ENCODE data around the gene AFTPH. TPM values are rescaled to one million over a fixed set of nuclear protein-coding genes. Genes with fewer than 3 reads are reported as not detected.
A peak's percentile ranks its signal among the peaks of the same experiment; 100 is the strongest.

The AFTPH gene
- polyA plus RNA-seq, 6 donors from 2014 or later, result 48.2 to 77.9 (median 57.2) TPM

DNA sequence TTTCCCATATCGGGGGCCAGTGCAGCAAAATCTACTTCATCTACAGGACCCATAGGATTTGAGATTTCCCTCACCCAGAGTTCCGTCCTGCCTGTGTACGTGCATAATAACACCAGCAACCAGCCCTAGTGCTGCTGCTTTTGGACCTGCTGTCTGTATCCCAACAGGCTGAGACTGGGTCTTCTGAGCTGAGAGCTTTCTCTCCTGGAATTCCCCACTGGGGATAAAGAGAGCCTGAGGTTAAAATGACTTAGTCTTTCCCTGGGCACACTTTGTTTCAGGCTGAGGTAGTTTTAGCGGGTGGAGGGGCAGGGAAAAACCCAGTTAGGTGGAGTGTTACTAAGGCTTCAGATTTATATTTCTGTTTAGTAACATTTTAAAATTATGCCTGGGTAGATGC lies 67.1 kb downstream of the AFTPH start:
- Mint-ChIP-seq H3K36me3 (peaks cover 16 to 24% of the 10 kb centered on the region in 2 donors), H3K9me3 (no peaks in the 10 kb centered on the region), H3K27me3 (no peaks in the 10 kb centered on the region), H3K27ac (peak overlapping the region in 2 of 6 donors; percentile 32 to 70), H3K4me3 (no peak overlapping the region), H3K4me1 (peaks cover 8 to 9% (median 8%) of the 10 kb centered on the region in 3 donors)
- ATAC-seq (ENCODE audit: low read depth in 2 of 2), result no peak
- DNase-seq, result no peak

DNA sequence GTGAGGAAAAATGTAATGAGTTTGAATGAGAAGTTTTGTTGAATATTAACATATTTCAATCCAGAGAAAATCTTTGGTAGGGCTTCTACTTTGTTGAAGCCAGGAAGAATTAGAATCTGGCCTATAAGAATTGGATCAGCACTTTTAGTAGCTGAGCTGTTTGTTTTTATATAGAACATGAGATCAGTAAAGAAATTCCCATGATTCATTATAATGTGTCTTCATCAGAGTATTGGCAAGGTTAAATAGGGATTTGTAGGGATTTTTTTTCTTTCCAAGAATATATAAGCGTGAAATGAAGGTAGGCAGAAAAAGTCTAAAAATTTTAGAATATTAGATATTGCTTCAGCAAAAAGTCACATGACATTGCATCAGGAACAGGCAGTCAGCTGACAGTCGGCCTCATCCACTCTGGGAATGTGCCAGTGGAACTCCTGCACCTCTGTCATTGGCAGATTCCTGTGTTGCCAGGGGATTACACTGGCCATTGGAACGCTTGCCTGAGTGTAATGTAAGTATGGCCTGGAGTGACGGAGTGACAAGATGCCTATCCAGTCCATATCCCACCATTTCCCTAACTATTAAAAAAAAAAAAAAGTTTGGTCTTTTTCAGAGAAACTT lies 69.0 kb downstream of the AFTPH start:
- Mint-ChIP-seq H3K27ac (peak overlapping the region in 3 of 6 donors; percentile 4 to 49 (median 44)), H3K9me3 (no peaks in the 10 kb centered on the region), H3K36me3 (peaks cover 12 to 20% of the 10 kb centered on the region in 2 donors), H3K4me1 (peaks cover 0 to 4% (median 0%) of the 10 kb centered on the region in 3 donors), H3K27me3 (no peaks in the 10 kb centered on the region), H3K4me3 (no peak overlapping the region)
- DNase-seq (no peak), ATAC-seq (ENCODE audit: low read depth in 2 of 2) (no peak)

- H3K4me1 Mint-ChIP-seq, result peaks cover 0 to 4% (median 0%) of the 10 kb centered on the region in 3 donors
- peaks cover 12 to 15% of the 10 kb centered on the region in 2 donors for H3K36me3 Mint-ChIP-seq
- no peaks in the 10 kb centered on the region for H3K9me3 Mint-ChIP-seq
- H3K27ac Mint-ChIP-seq, result peak overlapping the region in 3 of 6 donors; percentile 16 to 87 (median 66)
- DNase-seq (no peak), ATAC-seq (ENCODE audit: low read depth in 2 of 2) (no peak)
- H3K4me3 Mint-ChIP-seq, result no peak overlapping the region
- no peaks in the 10 kb centered on the region for H3K27me3 Mint-ChIP-seq
Measured at GRCh38 chr2:64594226-64594989, 70.3 kb downstream of the AFTPH start.

DNA sequence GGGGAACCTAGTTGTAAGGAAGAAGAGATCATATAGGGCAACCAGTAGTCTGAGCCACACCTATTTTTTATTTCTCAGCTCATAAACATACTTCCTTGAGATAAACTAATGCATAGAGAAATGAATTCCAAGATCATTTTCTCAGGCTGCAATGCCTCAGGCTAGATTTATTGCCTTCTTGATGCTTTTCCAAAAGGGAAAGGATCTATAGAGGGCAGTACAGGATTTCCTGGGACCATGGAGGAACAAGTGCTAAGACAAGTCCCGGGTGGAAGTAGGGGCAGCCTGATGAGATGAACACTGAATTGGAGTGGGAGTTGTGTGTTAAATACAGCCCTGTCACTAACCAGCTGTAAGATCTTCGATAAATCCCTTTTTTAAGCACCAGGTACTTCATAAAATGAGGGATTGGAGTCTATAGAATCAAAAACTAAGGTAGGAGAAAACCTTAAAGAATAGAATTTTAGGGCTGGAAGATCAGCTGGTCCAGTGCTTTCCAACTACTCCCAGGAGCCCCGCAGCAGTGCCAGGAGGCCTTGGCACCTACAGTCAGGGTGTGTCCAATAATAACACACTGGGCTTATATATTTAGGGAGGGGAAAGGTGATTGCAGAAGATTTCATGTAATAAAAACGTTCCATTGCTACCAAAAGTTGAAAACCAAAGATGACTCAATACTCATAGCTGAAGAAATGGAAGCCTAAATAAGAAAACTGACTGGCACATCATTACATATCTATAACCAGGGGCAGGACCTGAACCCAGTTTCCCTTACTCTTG lies 71.5 kb downstream of the AFTPH start:
- DNase-seq (no peak), ATAC-seq (ENCODE audit: low read depth in 2 of 2) (no peak)
- peaks cover 0 to 4% (median 3%) of the 10 kb centered on the region in 3 donors for H3K4me1 Mint-ChIP-seq
- no peak overlapping the region for H3K4me3 Mint-ChIP-seq
- no peaks in the 10 kb centered on the region for H3K9me3 Mint-ChIP-seq
- peak overlapping the region in 1 of 6 donors; percentile 31 for H3K27ac Mint-ChIP-seq
- H3K36me3 Mint-ChIP-seq, result peaks cover 12 to 15% of the 10 kb centered on the region in 2 donors
- no peaks in the 10 kb centered on the region for H3K27me3 Mint-ChIP-seq

DNA sequence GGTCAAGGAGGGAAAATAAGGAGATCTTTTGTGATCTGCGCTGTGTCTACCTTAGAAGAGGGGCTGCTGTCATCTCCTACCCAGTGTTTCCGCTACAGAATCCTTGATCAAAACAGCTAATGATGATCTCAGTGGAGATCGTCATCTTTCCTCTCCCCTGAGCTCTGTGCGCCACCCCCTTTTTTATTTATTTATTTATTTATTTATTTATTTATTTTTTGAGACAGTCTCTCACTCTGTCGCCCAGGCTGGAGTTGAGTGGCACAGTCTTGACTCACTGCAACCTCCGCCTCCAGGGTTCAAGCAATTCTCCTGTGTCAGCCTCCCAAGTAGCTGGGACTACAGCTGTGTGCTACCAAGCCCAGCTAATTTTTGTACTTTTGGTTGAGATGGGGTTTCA lies 74.1 kb downstream of the AFTPH start:
- ATAC-seq (ENCODE audit: low read depth in 2 of 2) (no peak), DNase-seq (no peak)
- Mint-ChIP-seq H3K36me3 (peaks cover 0 to 1% of the 10 kb centered on the region in 2 donors), H3K27ac (no peak overlapping the region), H3K9me3 (no peaks in the 10 kb centered on the region), H3K27me3 (no peaks in the 10 kb centered on the region), H3K4me3 (no peak overlapping the region), H3K4me1 (peaks cover 0 to 4% (median 3%) of the 10 kb centered on the region in 3 donors)

- H3K27me3 Mint-ChIP-seq, result peaks cover 0 to 6% (median 0%) of the 10 kb centered on the region in 3 donors
- DNase-seq, result no peak
- no peak for ATAC-seq (ENCODE audit: low read depth in 2 of 2)
- H3K36me3 Mint-ChIP-seq, result no peaks in the 10 kb centered on the region
- H3K4me1 Mint-ChIP-seq, result peaks cover 0 to 4% (median 3%) of the 10 kb centered on the region in 3 donors
- no peak overlapping the region for H3K4me3 Mint-ChIP-seq
- peaks cover 0 to 6% (median 0%) of the 10 kb centered on the region in 7 donors for H3K9me3 Mint-ChIP-seq
- H3K27ac Mint-ChIP-seq, result peak overlapping the region in 3 of 6 donors; percentile 6 to 54 (median 15)
Measured at GRCh38 chr2:64599469-64599868, 75.3 kb downstream of the AFTPH start.

GRCh38 chr2:64601034-64601754 lies 77.1 kb downstream of the AFTPH start:
- Mint-ChIP-seq H3K36me3 (no peaks in the 10 kb centered on the region), H3K27me3 (peaks cover 0 to 6% (median 0%) of the 10 kb centered on the region in 3 donors), H3K4me3 (no peak overlapping the region), H3K27ac (peak overlapping the region in 2 of 6 donors; percentile 48 to 78), H3K9me3 (peaks cover 0 to 6% (median 0%) of the 10 kb centered on the region in 7 donors), H3K4me1 (peaks cover 2 to 8% (median 6%) of the 10 kb centered on the region in 3 donors)
- no peak for ATAC-seq (ENCODE audit: low read depth in 2 of 2)
- DNase-seq, result no peak

DNA sequence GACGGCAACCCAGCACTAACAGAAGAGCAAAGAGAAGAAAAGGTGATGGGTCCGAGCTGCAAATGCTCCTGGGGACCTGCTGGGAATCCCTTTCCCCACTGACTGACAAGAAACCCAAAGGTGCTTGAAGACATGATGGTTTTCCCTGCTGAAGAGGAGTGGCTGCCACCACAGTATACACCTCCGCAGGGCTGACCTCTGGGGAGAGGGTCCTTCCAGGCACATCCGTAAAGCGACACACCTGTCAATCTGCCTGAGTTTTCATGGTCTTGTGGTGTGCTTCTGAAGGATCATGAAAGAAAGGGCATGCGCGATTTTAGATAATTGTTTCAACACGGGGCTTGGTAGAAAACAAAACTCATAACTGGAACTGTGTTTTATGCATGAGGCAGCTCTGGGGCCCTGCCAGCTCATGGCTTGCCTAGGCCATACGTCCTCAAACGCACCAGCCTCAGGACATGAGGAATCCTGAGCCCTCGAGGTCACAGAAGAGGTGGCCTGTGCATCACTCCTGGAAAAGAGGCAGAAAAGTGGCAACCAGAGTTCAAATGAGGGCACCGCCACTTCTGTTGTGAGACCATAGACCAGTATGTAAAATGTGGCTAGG lies 77.8 kb downstream of the AFTPH start:
- peaks cover 0 to 6% (median 0%) of the 10 kb centered on the region in 7 donors for H3K9me3 Mint-ChIP-seq

DNA sequence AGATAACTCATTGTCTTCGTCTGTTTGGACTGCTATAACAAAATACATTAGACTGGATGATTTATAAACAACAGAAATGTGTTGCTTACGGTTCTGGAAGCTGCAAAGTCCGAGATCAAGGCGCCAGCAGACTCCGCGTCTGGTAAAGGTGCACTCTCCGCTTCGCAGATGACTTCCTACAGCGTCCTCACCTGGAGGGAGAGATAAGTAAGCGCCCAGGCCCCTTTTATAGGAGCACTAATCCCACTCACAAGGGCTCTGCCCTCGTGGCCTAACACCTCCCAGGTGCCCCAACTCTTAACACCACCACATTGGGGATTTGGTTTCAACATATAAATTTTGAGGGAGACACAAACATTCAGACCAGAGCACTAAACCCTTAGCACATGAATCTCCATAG lies 78.3 kb downstream of the AFTPH start:
- Mint-ChIP-seq H3K27ac (peak overlapping the region in 1 of 6 donors; percentile 13), H3K4me3 (no peak overlapping the region), H3K36me3 (no peaks in the 10 kb centered on the region), H3K4me1 (peaks cover 11 to 20% (median 14%) of the 10 kb centered on the region in 3 donors), H3K9me3 (peaks cover 0 to 6% (median 0%) of the 10 kb centered on the region in 7 donors), H3K27me3 (peaks cover 0 to 6% (median 0%) of the 10 kb centered on the region in 3 donors)
- ATAC-seq (ENCODE audit: low read depth in 2 of 2) (no peak), DNase-seq (no peak)

More for the DNA sequence above, 77.8 kb downstream of the AFTPH start:
- DNase-seq (no peak), ATAC-seq (ENCODE audit: low read depth in 2 of 2) (no peak)
- Mint-ChIP-seq H3K36me3 (no peaks in the 10 kb centered on the region), H3K4me3 (no peak overlapping the region), H3K27me3 (peaks cover 0 to 6% (median 0%) of the 10 kb centered on the region in 3 donors), H3K27ac (peak overlapping the region in 3 of 6 donors; percentile 33 to 78 (median 48)), H3K4me1 (peaks cover 9 to 15% (median 10%) of the 10 kb centered on the region in 3 donors)

DNA sequence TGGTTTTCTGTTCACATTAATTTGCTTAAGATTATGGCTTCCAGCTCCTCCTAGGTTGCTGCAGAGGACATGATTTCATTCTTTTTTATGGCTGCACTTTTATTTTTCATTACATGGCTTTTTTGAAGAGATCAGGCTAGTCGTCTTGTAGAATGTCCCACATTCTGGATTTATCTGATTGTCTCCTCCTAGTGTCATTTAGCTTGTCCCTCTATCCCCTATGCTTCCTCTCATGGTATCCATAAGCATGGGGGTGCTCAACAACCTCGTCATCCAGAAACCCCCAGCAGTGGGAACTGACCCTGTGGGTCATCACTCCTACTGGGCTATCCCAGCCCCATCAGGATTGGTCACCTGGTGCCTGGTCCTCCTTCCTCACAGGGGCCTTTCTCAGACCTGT lies 80.0 kb downstream of the AFTPH start:
- H3K9me3 Mint-ChIP-seq, result peaks cover 0 to 6% (median 0%) of the 10 kb centered on the region in 7 donors
- H3K36me3 Mint-ChIP-seq, result no peaks in the 10 kb centered on the region
- H3K4me3 Mint-ChIP-seq, result no peak overlapping the region
- DNase-seq, result no peak
- peaks cover 0 to 6% (median 0%) of the 10 kb centered on the region in 3 donors for H3K27me3 Mint-ChIP-seq
- H3K27ac Mint-ChIP-seq, result peak overlapping the region in 2 of 6 donors; percentile 21 to 34
- peaks cover 18 to 33% (median 20%) of the 10 kb centered on the region in 3 donors for H3K4me1 Mint-ChIP-seq
- no peak for ATAC-seq (ENCODE audit: low read depth in 2 of 2)

DNA sequence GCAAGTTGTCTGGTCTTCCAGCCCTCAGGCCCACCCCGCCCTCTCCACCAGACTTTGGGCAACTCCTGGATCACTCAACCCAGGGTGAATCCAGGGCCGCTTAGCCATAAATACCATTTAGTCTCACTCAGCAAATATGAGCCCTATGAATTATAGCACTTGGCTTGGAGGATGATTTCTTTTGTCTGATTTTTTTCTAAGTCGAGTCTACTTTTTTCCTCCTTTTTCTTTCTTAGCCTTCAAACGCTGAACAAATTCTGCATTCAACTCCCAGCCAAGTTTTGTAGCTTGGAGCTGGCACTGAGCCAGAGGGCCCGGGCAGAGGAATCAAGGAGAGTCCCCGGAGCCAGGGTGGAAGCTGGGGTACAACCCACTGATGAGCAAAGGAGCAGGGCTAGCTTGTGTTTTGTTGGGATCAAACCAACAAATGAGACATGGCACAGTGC lies 80.9 kb downstream of the AFTPH start:
- Mint-ChIP-seq H3K9me3 (peaks cover 0 to 6% (median 0%) of the 10 kb centered on the region in 7 donors), H3K36me3 (no peaks in the 10 kb centered on the region), H3K4me3 (no peak overlapping the region), H3K27me3 (peaks cover 0 to 6% (median 0%) of the 10 kb centered on the region in 3 donors), H3K4me1 (peaks cover 18 to 30% (median 20%) of the 10 kb centered on the region in 3 donors), H3K27ac (peak overlapping the region in 1 of 6 donors; percentile 85)
- DNase-seq (no peak), ATAC-seq (ENCODE audit: low read depth in 2 of 2) (no peak)

- DNase-seq, result no peak
- Mint-ChIP-seq H3K27me3 (peaks cover 0 to 6% (median 0%) of the 10 kb centered on the region in 3 donors), H3K27ac (peak overlapping the region in 2 of 6 donors; percentile 73 to 90), H3K4me3 (peak overlapping the region in 4 of 8 donors; percentile 27 to 84 (median 63)), H3K4me1 (peaks cover 18 to 30% (median 20%) of the 10 kb centered on the region in 3 donors), H3K36me3 (no peaks in the 10 kb centered on the region), H3K9me3 (peaks cover 0 to 6% (median 0%) of the 10 kb centered on the region in 7 donors)
- ATAC-seq (ENCODE audit: low read depth in 2 of 2), result no peak
Measured at GRCh38 chr2:64605991-64606478, 81.9 kb downstream of the AFTPH start.
